Right lobe of liver (tissue), 4 donors: ENCODE data around the gene SLX1A.
"Not testable (repeated sequence)": the region's sequence is repeated elsewhere in the genome, so short reads cannot be mapped to it uniquely, and the experiment has no call there.

Source experiments
- POLR2A ChIP-seq: fragments of 450-650 bp; IDR thresholded peaks from one replicate; pipeline ENCODE4 v1.6.1; 2017; ENCODE audit warnings: antibody characterized with exemption, mild to moderate bottlenecking
- TF ChIP-seq, protein P1 (sequence below), 4 donors: fragments of 200-600 bp in 3 of 4; fragments of 450-650 bp in 1 of 4; IDR thresholded peaks; one replicate each; pipeline versions ENCODE4 v1.5.1 to v1.8.0; 2016 to 2022; ENCODE audit warnings: antibody characterized with exemption in 4 of 4, mild to moderate bottlenecking in 2 of 4
- donor health status: DM: no; HTN: no; CAD: no.
- donor health status: DM: no; HTN: no; CAD: no.
- donor health status: DM: no; HTN: yes; CAD: no.

DNA sequence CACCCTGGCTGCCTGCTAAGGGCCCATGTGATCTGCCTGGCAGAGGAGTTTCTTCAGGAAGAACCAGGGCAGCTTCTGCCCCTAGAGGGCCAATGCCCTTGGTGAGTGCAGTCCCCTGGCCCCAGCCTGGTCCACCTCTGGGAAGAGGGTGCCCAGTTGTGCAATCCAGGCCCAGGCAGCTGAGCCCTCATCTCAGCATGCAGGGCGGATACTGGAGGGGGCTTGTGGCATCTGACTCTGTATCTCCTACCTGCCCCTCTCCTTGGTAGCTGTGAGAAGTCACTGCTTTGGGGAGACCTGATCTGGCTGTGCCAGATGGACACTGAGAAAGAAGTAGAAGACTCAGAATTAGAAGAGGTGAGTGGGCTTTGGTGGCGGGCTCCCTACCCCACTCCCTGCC lies 3.3 kb downstream of the SLX1A start:
- TF ChIP-seq, protein P1, sequence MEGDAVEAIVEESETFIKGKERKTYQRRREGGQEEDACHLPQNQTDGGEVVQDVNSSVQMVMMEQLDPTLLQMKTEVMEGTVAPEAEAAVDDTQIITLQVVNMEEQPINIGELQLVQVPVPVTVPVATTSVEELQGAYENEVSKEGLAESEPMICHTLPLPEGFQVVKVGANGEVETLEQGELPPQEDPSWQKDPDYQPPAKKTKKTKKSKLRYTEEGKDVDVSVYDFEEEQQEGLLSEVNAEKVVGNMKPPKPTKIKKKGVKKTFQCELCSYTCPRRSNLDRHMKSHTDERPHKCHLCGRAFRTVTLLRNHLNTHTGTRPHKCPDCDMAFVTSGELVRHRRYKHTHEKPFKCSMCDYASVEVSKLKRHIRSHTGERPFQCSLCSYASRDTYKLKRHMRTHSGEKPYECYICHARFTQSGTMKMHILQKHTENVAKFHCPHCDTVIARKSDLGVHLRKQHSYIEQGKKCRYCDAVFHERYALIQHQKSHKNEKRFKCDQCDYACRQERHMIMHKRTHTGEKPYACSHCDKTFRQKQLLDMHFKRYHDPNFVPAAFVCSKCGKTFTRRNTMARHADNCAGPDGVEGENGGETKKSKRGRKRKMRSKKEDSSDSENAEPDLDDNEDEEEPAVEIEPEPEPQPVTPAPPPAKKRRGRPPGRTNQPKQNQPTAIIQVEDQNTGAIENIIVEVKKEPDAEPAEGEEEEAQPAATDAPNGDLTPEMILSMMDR (IDR thresholded peaks at IDR 0.05): not testable (repeated sequence)
- not testable (repeated sequence) for TF ChIP-seq POLR2A
